Stimulated activated CD4-positive, alpha-beta T cell treated with anti-CD3 and anti-CD28 coated beads, Interleukin-2, amount 100 ng/mL, for 24 hours (primary cell): ENCODE data around the gene DNAH17.

Experiments used
- DNase-seq, 2 donors: peaks; one replicate each; pipeline ENCODE4 v3.0.0-alpha.2; 2020

DNAH17 gene

DNA sequence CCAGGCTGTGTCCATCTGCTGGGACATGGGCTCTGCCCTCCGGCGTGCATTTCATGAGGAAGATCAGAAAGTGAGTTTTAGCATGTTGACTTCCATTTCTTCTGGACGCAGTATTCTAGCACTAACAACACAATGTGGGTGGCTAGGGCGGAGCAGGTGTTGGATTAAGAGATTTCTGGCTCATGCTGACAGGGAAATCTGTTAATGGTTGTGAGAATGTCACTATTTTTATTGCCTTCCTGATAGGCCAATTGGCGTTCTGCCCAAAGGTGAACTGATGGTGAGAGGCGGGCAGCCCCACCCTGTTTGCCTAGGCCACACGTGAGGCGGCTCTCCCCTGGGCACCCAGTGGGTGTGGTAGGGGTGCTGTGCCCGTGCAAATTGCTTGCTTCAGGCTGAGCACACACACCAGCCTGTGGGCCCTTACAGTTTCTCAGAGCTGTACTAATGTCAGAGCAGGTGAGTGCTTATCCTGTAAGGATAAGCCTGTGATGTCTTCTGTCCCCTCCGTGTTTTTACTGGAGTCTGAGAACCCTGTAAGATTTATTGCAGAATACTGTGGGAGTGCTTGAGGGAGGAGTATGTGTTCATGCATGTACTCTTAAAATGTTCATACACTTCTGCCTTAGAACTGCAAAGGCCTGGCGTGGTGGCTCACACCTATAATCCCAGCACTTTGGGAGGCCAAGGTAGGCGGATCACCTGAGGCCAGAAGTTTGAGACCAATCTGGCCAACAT, 167.8 kb downstream of the DNAH17 start:
- DNase-seq: no peak

- no peak for DNase-seq
Measured at GRCh38 chr17:78408476-78409050, 168.6 kb downstream of the DNAH17 start.

- no peak for DNase-seq
Measured at GRCh38 chr17:78407387-78408000, 169.7 kb downstream of the DNAH17 start.

DNA sequence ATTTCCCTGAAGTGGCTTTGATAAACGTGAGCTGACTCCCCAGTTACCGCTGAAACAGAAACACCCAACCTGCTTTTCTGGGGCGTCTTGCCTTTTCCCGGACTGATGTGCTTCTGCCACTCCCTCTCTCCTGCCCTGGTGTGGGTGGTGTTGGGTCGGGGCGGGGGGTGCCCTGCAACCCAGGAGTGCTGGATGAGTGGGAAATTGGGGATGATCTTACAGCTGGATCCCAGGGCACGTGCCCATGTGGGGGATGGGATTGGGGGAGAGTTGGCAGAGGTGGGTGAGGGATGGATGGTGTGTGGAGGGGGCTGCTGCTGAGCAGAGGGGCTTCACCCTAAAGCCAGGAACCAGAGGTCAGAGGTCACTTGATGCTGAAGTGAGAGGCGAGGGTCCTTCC, 170.3 kb downstream of the DNAH17 start:
- DNase-seq: no peak

GRCh38 chr17:78406396-78406795, 170.8 kb downstream of the DNAH17 start:
- DNase-seq: no peak

DNA sequence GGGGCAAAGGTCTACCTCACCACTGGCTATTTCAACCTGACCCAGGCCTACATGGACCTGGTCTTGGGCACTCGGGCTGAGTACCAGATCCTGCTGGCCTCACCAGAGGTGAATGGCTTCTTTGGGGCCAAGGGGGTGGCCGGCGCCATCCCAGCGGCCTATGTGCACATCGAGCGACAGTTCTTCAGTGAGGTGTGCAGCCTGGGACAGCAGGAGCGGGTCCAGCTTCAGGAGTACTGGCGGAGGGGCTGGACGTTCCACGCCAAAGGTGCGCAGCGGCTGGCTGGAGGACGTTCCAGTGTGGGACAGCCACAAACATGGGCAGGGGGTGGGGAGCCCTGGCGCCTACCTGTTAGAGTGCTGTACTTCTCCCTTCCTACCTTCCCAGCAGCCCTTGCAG, 173.4 kb downstream of the DNAH17 start:
- no peak for DNase-seq

DNA sequence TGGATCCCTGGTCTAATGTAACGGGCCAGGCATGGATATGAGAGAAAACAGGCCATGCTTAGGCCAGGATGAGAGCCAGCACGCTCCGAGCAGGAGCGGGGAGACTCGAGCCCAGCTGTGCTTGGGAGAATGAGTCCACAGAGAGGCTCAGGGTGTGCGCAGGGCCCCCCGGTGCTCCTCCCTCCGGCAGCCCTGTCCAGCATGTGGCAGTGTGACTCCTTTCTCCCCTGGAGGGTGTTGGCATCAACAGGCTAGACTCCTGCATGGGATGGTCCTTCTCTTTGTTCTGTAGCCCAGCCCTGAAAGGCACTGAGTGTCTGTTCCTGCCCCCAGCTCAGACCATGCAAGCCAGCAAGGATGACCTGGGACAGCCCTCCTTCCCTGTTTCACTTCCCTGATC, 175.3 kb downstream of the DNAH17 start:
- no peak for DNase-seq

DNA sequence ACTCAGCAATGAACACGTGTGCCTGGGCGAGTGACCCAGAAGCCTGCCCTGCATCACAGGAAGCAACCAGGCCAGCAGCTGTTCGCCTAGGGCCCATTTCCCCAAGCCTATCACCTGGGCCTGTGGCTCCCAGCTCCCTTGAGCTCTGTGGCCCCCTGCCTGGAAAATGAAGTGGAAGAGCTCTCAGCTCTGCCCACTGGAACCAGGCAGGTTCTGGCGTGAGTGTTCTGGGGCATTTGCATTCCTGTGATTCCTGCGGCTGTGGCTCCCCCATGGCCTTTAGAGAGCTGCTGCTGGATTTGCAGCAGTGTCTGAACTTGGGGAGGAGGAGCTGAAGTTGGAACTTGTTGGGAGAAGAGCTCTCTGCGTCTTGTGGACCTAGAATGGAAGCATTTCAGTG, 175.9 kb downstream of the DNAH17 start:
- DNase-seq: no peak

DNA sequence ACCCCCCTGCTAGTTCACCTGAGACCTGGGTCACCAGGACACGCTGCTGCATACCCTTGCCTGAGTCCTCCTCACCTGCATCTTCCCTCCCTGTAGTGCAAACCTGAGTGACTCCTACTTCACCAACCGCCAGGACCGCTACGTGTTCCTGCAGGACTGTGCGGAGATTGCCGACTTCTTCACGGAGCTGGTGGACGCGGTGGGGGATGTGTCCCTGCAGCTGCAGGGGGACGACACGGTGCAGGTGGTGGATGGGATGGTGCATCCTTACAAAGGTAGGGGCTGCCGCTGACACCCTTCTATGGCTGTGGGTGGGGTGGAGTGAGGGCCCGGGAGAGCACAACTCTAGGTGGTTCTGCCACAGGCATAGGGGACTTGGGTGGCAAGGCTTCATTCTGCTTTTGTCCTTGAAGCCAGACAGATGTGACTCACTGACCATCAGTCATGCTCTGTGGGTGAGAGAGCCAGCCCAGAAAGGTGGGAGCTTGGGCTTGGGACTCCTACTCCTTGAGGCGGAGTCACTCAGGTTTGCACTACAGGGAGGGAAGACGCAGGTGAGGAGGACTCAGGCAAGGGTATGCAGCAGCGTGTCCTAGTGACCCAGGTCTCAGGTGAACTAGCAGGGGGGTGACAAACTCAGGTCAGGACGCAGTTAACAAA, 176.5 kb downstream of the DNAH17 start:
- DNase-seq: no peak

- DNase-seq: no peak
Measured at GRCh38 chr17:78399693-78400144, 177.5 kb downstream of the DNAH17 start.

DNA sequence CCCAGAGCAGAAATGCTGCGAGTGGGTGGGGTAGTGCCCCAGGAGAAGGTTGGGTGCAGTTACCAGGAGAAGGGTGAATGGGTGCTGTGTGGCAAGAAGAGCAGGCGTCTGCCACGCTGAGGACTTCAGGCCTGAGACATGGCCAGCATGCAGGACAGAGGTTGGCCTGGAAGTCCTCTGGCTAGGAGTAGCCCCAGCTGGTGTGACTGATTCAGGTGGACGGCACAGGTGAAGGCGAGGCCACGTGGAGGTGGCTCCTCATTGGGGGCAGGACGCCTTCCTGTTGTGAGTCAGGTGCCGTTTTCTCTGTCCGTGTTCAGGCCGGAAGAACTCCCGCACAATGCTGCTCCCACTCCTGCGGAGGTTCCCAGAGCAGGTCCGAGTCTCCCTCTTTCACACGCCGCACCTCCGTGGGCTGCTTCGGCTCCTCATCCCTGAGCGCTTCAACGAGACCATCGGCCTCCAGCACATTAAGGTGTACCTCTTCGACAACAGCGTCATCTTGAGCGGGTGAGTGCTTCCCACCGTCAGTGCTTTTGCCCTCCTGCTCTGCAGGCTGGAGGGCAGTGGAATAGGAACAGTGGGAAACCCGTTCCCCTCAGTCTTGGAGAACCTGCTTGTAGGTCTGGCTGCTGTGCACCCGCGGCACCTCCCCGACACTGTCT, 178.0 kb downstream of the DNAH17 start:
- no peak for DNase-seq

- no peak for DNase-seq
Measured at GRCh38 chr17:78398390-78398789, 178.8 kb downstream of the DNAH17 start.

DNA sequence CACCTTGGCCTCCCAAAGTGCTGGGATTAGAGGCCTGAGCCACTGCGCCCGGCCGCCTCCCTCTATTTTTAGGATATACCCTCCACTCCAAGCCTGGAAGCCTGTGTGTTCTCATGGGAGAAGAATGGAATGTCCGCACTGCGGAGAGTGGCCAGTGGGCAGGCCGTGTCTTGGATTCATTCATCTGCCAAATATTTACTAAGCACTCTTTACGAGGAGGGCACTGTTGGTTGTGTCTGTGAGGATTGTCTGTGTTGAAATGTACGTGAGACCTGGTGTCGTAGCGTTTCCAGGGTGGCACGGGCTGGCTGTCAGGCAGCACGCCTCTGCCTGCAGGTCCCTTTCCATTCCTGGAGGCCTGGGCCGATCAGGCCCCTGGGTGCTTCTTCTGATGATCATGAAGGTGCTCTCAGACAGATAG, 179.5 kb downstream of the DNAH17 start:
- DNase-seq: no peak

- no peak for DNase-seq
Measured at GRCh38 chr17:78396441-78397337, 180.5 kb downstream of the DNAH17 start.

DNA sequence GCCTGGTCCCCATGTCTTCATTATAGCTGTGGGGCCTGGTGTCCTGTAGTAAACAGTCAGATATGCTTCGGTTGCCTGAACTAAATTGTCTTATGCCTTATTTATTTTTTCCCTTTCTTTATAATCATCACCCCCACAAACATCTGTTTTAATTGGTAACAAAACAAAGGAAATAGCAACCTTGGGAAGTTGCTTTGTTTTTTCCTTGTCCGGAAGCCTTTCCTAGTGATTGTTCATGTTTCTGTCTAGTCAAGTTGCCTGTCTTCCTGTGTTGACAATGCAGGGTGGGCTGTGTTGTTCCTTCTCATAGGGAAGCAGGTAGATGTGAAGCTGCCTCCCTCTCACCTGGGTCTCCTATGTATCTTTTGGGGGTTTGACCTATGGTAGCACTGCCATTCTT, 182.0 kb downstream of the DNAH17 start:
- DNase-seq: no peak

- no peak for DNase-seq
Measured at GRCh38 chr17:78394209-78394608, 183.0 kb downstream of the DNAH17 start.

DNA sequence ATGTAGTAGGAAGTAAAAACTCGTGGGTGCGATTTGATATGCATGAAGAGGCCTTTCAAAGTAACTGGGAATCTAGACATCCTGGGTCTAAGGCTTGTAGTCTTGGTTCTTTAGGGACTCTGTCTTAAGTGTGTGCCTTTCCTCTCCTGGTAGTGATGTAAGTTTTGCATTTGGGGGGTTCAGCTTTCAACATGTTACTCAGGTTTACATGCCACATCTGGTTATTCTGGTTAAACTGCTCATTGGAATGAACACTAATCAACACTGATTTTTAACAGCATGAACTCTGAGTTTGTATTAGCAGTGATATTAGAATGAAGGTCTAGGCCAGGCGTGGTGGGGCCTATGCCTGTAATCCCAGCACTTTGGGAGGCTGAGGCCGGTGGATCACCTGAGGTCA, 183.6 kb downstream of the DNAH17 start:
- no peak for DNase-seq

GRCh38 chr17:78392295-78392694, 184.9 kb downstream of the DNAH17 start:
- no peak for DNase-seq

GRCh38 chr17:78391843-78392242, 185.4 kb downstream of the DNAH17 start:
- no peak for DNase-seq

DNA sequence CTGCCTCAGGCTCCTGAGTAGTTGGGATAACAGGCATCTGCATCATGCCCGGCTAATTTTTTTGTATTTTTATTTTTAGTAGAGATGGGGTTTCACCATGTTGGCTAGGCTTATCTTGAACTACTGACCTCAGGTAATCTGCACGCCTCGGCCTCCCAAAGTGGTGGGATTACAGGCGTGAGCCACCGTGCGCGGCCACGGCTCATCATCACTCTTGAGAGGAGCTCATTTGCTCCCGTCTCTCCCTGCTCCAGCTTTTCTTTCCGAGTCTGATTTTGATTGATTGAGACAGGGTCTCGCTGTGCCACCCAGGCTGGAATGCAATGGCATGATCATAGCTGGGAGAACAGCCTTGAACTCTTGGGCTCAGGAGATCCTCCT, 186.2 kb downstream of the DNAH17 start:
- no peak for DNase-seq

GRCh38 chr17:78390241-78391050, 186.8 kb downstream of the DNAH17 start:
- no peak for DNase-seq
